WTC11 (cell line): ENCODE data around the gene LCE2D. TPM values are rescaled to one million over a fixed set of nuclear protein-coding genes. Genes with fewer than 3 reads are reported as not detected.

Experiments used
- ATAC-seq: fragments of 200-7000 bp; cut with Tn5 transposase; 2 replicates; pipeline ENCODE4 v1.10.0; 2021; ENCODE audit warnings: mild to moderate bottlenecking, moderate library complexity
- CTCF ChIA-PET: fragments of 300-600 bp; sonication (Branson Sonifier 250); formaldehyde crosslinking; loops from one replicate; lab custom pipeline; 2021; ENCODE audit warnings: antibody characterized with exemption; lab: Charles Lee
- POLR2A ChIA-PET: fragments of 350-600 bp; sonication (Branson Sonifier 250); formaldehyde crosslinking; loops from one replicate; lab custom pipeline; 2021; ENCODE audit warnings: antibody characterized with exemption; lab: Charles Lee
- DNase-seq: peaks from one replicate; pipeline ENCODE4 v3.0.0; 2021; ENCODE audit warnings: low spot score
- H3K27ac Mint-ChIP-seq: 2 replicates; pipeline ENCODE4 v1.8.0; 2021; ENCODE audit warnings: mixed read lengths
- H3K27me3 Mint-ChIP-seq: 2 replicates; pipeline ENCODE4 v1.8.0; 2021; ENCODE audit warnings: low read depth, mild to moderate bottlenecking, moderate library complexity, mixed read lengths
- H3K36me3 Mint-ChIP-seq: 2 replicates; pipeline ENCODE4 v1.8.0; 2021; ENCODE audit warnings: mixed read lengths
- H3K4me1 Mint-ChIP-seq: 2 replicates; pipeline ENCODE4 v1.8.0; 2022; ENCODE audit warnings: mixed read lengths
- H3K4me3 Mint-ChIP-seq: 2 replicates; pipeline ENCODE4 v1.8.0; 2021; ENCODE audit warnings: mild to moderate bottlenecking, moderate library complexity, mixed read lengths
- H3K9me3 Mint-ChIP-seq: 2 replicates; pipeline ENCODE4 v1.8.0; 2021; ENCODE audit warnings: mixed read lengths
- ATF1 ChIP-seq: sonication (generic); formaldehyde crosslinking; IDR thresholded peaks from 2 replicates; pipeline ENCODE4 v1.8.1; 2023; ENCODE audit warnings: mild to moderate bottlenecking, moderate library complexity, missing genetic modification reagents
- CBFB ChIP-seq: sonication (generic); formaldehyde crosslinking; IDR thresholded peaks from 2 replicates; pipeline ENCODE4 v1.8.1; 2022; ENCODE audit warnings: mild to moderate bottlenecking, low read depth, missing genetic modification reagents
- ETV6 ChIP-seq: sonication (generic); formaldehyde crosslinking; IDR thresholded peaks from 2 replicates; pipeline ENCODE4 v1.8.1; 2022; ENCODE audit warnings: mild to moderate bottlenecking, missing genetic modification reagents
- FOXJ3 ChIP-seq: sonication (generic); formaldehyde crosslinking; IDR thresholded peaks from 2 replicates; pipeline ENCODE4 v1.9.0; 2021; ENCODE audit warnings: missing genetic modification reagents, mild to moderate bottlenecking, borderline replicate concordance
- JUN ChIP-seq: sonication (generic); formaldehyde crosslinking; IDR thresholded peaks from 2 replicates; pipeline ENCODE4 v1.8.0; 2023; ENCODE audit warnings: mild to moderate bottlenecking, missing genetic modification reagents
- MYBL2 ChIP-seq: sonication (generic); formaldehyde crosslinking; IDR thresholded peaks from 2 replicates; pipeline ENCODE4 v1.8.1; 2023; ENCODE audit warnings: mild to moderate bottlenecking, moderate library complexity, missing genetic modification reagents
- NFATC4 ChIP-seq: fragments of 250-450 bp; sonication (Bioruptor Pico); IDR thresholded peaks from 2 replicates; pipeline ENCODE4 v1.9.0; 2021; ENCODE audit warnings: mild to moderate bottlenecking
- NR1H2 ChIP-seq: sonication (generic); formaldehyde crosslinking; IDR thresholded peaks from 2 replicates; pipeline ENCODE4 v1.9.0; 2021; ENCODE audit warnings: mild to moderate bottlenecking, moderate library complexity, missing genetic modification reagents
- RELA ChIP-seq: sonication (generic); formaldehyde crosslinking; IDR thresholded peaks from 2 replicates; pipeline ENCODE4 v1.8.1; 2022; ENCODE audit warnings: missing genetic modification reagents, mild to moderate bottlenecking, borderline replicate concordance
- RORB ChIP-seq: fragments of 250-450 bp; sonication (Bioruptor Pico); IDR thresholded peaks from 2 replicates; pipeline ENCODE4 v1.9.0; 2021; ENCODE audit warnings: mild to moderate bottlenecking
- SMAD3 ChIP-seq: sonication (generic); formaldehyde crosslinking; IDR thresholded peaks from 2 replicates; pipeline ENCODE4 v1.8.0; 2022; ENCODE audit warnings: missing genetic modification reagents, mild to moderate bottlenecking, borderline replicate concordance
- SMAD4 ChIP-seq: sonication (generic); formaldehyde crosslinking; IDR thresholded peaks from 2 replicates; pipeline ENCODE4 v1.8.0; 2022; ENCODE audit warnings: mild to moderate bottlenecking, missing genetic modification reagents
- TEAD4 ChIP-seq: sonication (generic); formaldehyde crosslinking; IDR thresholded peaks from 2 replicates; pipeline ENCODE4 v1.8.0; 2022; ENCODE audit warnings: mild to moderate bottlenecking, missing genetic modification reagents
- TP53 ChIP-seq: sonication (generic); formaldehyde crosslinking; IDR thresholded peaks from 2 replicates; pipeline ENCODE4 v1.8.1; 2023; ENCODE audit warnings: mild to moderate bottlenecking, missing genetic modification reagents
- ZNF138 ChIP-seq: sonication (generic); formaldehyde crosslinking; conservative IDR thresholded peaks from 2 replicates; pipeline ENCODE4 v1.8.1; 2022; ENCODE audit warnings: mild to moderate bottlenecking, moderate library complexity, missing genetic modification reagents
- ZNF263 ChIP-seq: sonication (generic); formaldehyde crosslinking; IDR thresholded peaks from 2 replicates; pipeline ENCODE4 v1.8.1; 2022; ENCODE audit warnings: low read depth, mild to moderate bottlenecking, moderate library complexity, missing genetic modification reagents
- ZNF416 ChIP-seq: fragments of 250-450 bp; sonication (Bioruptor Pico); IDR thresholded peaks from 2 replicates; pipeline ENCODE4 v1.9.0; 2021; ENCODE audit warnings: mild to moderate bottlenecking, inconsistent platforms
- ZNF671 ChIP-seq: fragments of 250-450 bp; sonication (Bioruptor Pico); IDR thresholded peaks from 2 replicates; pipeline ENCODE4 v1.8.0; 2021; ENCODE audit warnings: mild to moderate bottlenecking
- total RNA-seq: library from RNA; stranded (reverse); gene quantifications from 3 replicates; pipeline ENCODE4 v1.2.3, GENCODE V29; 2021
- TF ChIP-seq, protein P1 (sequence below): sonication (generic); formaldehyde crosslinking; IDR thresholded peaks from 2 replicates; pipeline ENCODE4 v1.8.0; 2022; ENCODE audit warnings: mild to moderate bottlenecking, missing genetic modification reagents
- TF ChIP-seq, protein P2 (sequence below): sonication (generic); formaldehyde crosslinking; IDR thresholded peaks from 2 replicates; pipeline ENCODE4 v1.8.1; 2023; ENCODE audit warnings: mild to moderate bottlenecking, missing genetic modification reagents
- TF ChIP-seq, protein P3 (sequence below): sonication (generic); formaldehyde crosslinking; IDR thresholded peaks from 2 replicates; pipeline ENCODE4 v1.8.1; 2022; ENCODE audit warnings: low read depth, mild to moderate bottlenecking, moderate library complexity, missing genetic modification reagents, borderline replicate concordance
- TF ChIP-seq, protein P4 (sequence below): sonication (generic); formaldehyde crosslinking; IDR thresholded peaks from 2 replicates; pipeline ENCODE4 v1.8.0; 2022; ENCODE audit warnings: mild to moderate bottlenecking, missing genetic modification reagents
- TF ChIP-seq, protein P5 (sequence below): fragments of 200-600 bp; IDR thresholded peaks from 2 replicates; pipeline ENCODE4 v1.8.0; 2022; ENCODE audit warnings: antibody characterized with exemption
- TF ChIP-seq, protein P6 (sequence below): fragments of 250-450 bp; sonication (Bioruptor Pico); IDR thresholded peaks from 2 replicates; pipeline ENCODE4 v1.9.0; 2021; ENCODE audit warnings: moderate library complexity, mild to moderate bottlenecking, inconsistent platforms, borderline replicate concordance

Gene LCE2D
- total RNA-seq, 1 experiment from 2014 or later, result not detected

DNA sequence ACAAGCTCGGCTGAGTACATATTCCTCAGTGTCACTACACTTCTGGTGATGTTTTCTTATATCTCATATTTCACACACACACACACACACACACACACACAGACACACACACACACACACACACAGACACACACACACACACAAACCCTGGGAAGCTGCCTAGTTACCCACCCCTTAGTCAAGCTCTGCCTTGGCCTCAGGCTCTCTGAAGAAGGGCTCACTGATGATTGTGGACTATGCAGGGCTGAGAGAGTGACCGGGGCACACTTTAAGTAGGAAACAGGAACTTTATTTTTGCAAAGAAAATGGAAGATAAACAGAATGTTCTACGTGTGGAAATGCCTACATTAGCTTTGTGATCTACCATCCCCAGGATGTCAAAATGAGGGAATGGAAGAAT is 19.2 kb upstream of the LCE2D start:
- ATAC-seq (no peak), DNase-seq (no peak)
- Mint-ChIP-seq H3K27ac (no peak overlapping the region), H3K36me3 (peaks cover 65% of the 10 kb centered on the region), H3K4me3 (no peak overlapping the region)
- POLR2A ChIA-PET, result no interaction called here
- TF ChIP-seq CBFB (CRISPR knock-in tag) (no peak), JUN (CRISPR knock-in tag) (no peak), ETV6 (no peak), FOXJ3 (CRISPR knock-in tag) (no peak), RELA (CRISPR knock-in tag) (no peak), ZNF671 (CRISPR knock-in tag) (no peak), NFATC4 (CRISPR knock-in tag) (no peak), NR1H2 (CRISPR knock-in tag) (no peak), SMAD4 (CRISPR knock-in tag) (no peak), TP53 (CRISPR knock-in tag) (no peak), MYBL2 (CRISPR knock-in tag) (no peak)
- TF ChIP-seq, protein P1, sequence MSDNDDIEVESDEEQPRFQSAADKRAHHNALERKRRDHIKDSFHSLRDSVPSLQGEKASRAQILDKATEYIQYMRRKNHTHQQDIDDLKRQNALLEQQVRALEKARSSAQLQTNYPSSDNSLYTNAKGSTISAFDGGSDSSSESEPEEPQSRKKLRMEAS (CRISPR knock-in tag), result no peak
- TF ChIP-seq, protein P2, sequence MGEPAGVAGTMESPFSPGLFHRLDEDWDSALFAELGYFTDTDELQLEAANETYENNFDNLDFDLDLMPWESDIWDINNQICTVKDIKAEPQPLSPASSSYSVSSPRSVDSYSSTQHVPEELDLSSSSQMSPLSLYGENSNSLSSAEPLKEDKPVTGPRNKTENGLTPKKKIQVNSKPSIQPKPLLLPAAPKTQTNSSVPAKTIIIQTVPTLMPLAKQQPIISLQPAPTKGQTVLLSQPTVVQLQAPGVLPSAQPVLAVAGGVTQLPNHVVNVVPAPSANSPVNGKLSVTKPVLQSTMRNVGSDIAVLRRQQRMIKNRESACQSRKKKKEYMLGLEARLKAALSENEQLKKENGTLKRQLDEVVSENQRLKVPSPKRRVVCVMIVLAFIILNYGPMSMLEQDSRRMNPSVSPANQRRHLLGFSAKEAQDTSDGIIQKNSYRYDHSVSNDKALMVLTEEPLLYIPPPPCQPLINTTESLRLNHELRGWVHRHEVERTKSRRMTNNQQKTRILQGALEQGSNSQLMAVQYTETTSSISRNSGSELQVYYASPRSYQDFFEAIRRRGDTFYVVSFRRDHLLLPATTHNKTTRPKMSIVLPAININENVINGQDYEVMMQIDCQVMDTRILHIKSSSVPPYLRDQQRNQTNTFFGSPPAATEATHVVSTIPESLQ (CRISPR knock-in tag), result no peak
- TF ChIP-seq, protein P3, sequence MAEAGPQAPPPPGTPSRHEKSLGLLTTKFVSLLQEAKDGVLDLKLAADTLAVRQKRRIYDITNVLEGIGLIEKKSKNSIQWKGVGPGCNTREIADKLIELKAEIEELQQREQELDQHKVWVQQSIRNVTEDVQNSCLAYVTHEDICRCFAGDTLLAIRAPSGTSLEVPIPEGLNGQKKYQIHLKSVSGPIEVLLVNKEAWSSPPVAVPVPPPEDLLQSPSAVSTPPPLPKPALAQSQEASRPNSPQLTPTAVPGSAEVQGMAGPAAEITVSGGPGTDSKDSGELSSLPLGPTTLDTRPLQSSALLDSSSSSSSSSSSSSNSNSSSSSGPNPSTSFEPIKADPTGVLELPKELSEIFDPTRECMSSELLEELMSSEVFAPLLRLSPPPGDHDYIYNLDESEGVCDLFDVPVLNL (CRISPR knock-in tag), result no peak
- TF ChIP-seq, all 79 proteins: peak for 0
- Mint-ChIP-seq H3K9me3 (peaks cover 90% of the 10 kb centered on the region), H3K4me1 (no peaks in the 10 kb centered on the region), H3K27me3 (no peaks in the 10 kb centered on the region)
- CTCF ChIA-PET, result no interaction called here

DNA sequence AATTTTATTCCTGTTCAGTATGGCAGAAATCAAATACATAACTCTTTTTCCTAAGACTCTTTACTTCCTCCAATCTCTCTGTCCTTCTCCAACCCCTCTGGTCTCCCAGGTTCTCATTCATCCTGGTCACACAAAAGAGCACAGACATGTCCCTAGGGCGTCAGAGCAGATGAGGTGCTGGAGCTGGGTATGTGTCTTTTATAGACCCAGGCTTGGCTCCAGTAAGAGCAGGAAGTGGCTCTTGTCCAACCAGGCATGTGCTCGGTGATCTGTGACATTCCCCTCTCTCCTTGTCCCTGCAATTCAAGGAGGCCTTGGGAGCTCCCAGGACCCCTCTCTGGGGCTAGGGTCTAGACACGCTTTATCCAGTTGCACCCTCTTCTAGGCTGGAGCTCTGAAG is 18.0 kb upstream of the LCE2D start:
- Mint-ChIP-seq H3K36me3 (peaks cover 68% of the 10 kb centered on the region), H3K27me3 (no peaks in the 10 kb centered on the region), H3K27ac (no peak overlapping the region), H3K4me3 (no peak overlapping the region), H3K9me3 (peaks cover 90% of the 10 kb centered on the region), H3K4me1 (no peaks in the 10 kb centered on the region)
- DNase-seq, result no peak
- ChIA-PET POLR2A (no interaction called here), CTCF (no interaction called here)
- ATAC-seq, result no peak
- TF ChIP-seq ATF1 (CRISPR knock-in tag) (no peak), ZNF138 (no peak), SMAD3 (CRISPR knock-in tag) (no peak), TEAD4 (CRISPR knock-in tag) (no peak), RORB (no peak), ZNF416 (CRISPR knock-in tag) (no peak), TP53 (CRISPR knock-in tag) (no peak), ZNF263 (CRISPR knock-in tag) (no peak)
- TF ChIP-seq, protein P4, sequence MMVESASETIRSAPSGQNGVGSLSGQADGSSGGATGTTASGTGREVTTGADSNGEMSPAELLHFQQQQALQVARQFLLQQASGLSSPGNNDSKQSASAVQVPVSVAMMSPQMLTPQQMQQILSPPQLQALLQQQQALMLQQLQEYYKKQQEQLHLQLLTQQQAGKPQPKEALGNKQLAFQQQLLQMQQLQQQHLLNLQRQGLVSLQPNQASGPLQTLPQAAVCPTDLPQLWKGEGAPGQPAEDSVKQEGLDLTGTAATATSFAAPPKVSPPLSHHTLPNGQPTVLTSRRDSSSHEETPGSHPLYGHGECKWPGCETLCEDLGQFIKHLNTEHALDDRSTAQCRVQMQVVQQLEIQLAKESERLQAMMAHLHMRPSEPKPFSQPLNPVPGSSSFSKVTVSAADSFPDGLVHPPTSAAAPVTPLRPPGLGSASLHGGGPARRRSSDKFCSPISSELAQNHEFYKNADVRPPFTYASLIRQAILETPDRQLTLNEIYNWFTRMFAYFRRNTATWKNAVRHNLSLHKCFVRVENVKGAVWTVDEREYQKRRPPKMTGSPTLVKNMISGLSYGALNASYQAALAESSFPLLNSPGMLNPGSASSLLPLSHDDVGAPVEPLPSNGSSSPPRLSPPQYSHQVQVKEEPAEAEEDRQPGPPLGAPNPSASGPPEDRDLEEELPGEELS, result no peak
- TF ChIP-seq, protein P5, sequence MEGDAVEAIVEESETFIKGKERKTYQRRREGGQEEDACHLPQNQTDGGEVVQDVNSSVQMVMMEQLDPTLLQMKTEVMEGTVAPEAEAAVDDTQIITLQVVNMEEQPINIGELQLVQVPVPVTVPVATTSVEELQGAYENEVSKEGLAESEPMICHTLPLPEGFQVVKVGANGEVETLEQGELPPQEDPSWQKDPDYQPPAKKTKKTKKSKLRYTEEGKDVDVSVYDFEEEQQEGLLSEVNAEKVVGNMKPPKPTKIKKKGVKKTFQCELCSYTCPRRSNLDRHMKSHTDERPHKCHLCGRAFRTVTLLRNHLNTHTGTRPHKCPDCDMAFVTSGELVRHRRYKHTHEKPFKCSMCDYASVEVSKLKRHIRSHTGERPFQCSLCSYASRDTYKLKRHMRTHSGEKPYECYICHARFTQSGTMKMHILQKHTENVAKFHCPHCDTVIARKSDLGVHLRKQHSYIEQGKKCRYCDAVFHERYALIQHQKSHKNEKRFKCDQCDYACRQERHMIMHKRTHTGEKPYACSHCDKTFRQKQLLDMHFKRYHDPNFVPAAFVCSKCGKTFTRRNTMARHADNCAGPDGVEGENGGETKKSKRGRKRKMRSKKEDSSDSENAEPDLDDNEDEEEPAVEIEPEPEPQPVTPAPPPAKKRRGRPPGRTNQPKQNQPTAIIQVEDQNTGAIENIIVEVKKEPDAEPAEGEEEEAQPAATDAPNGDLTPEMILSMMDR, result no peak
- TF ChIP-seq, protein P6, sequence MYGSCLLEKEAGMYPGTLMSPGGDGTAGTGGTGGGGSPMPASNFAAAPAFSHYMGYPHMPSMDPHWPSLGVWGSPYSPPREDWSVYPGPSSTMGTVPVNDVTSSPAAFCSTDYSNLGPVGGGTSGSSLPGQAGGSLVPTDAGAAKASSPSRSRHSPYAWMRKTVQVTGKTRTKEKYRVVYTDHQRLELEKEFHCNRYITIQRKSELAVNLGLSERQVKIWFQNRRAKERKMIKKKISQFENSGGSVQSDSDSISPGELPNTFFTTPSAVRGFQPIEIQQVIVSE (CRISPR knock-in tag), result no peak
